IPS-15b (cell line): ENCODE measurements around the gene CEMIP.

Source experiments
- H3K27me3 ChIP-seq: one replicate; pipeline ENCODE4 v1.6.1; 2013; ENCODE audit warnings: low read length; ENCODE audit not compliant: control insufficient read depth, insufficient read depth
- H3K36me3 ChIP-seq: one replicate; pipeline ENCODE4 v1.6.1; 2013; ENCODE audit warnings: low read length; ENCODE audit not compliant: control insufficient read depth, insufficient read depth
- H3K4me1 ChIP-seq: one replicate; pipeline ENCODE4 v1.6.1; 2013; ENCODE audit warnings: mild to moderate bottlenecking, low read length; ENCODE audit not compliant: control insufficient read depth, insufficient read depth
- H3K4me3 ChIP-seq: one replicate; pipeline ENCODE4 v1.5.1; 2013; ENCODE audit warnings: low read depth, low read length
- H3K9ac ChIP-seq: one replicate; pipeline ENCODE4 v1.6.1; 2013; ENCODE audit warnings: low read depth, mild to moderate bottlenecking, low read length
- H3K9me3 ChIP-seq: one replicate; pipeline ENCODE4 v1.6.1; 2013; ENCODE audit warnings: mild to moderate bottlenecking, low read length; ENCODE audit not compliant: control insufficient read depth, insufficient read depth

Gene CEMIP

GRCh38 chr15:80942266-80942665 is 163.1 kb downstream of the CEMIP start:
- Histone ChIP-seq H3K9ac (no peak overlapping the region), H3K4me1 (no peaks in the 10 kb centered on the region), H3K9me3 (no peaks in the 10 kb centered on the region), H3K36me3 (peaks cover 2% of the 10 kb centered on the region), H3K4me3 (no peak overlapping the region), H3K27me3 (no peaks in the 10 kb centered on the region)

- peaks cover 2% of the 10 kb centered on the region for H3K36me3 ChIP-seq
Observed at GRCh38 chr15:80942746-80943565, 163.8 kb downstream of the CEMIP start.

DNA sequence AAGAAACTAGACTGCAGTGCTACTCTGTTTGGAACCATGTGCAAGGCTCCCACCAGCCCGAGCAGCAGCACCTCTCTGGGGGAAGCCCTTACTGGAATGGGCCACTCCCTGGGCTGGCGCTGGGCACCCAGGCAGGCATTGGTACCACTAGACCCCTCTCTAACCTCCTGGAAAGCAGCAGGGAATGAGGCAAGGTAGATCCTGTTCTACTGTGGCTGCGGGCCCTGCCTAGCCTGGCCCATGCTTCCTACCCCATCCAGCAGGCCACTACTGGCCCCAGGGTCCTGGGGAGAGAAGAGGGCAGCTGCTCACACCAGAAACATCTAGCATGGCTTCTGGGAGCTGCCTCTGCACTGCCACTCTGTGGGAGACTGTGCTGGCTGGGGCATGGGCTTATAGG is 165.6 kb downstream of the CEMIP start:
- H3K27me3 ChIP-seq = no peaks in the 10 kb centered on the region
- no peaks in the 10 kb centered on the region for H3K9me3 ChIP-seq
- H3K36me3 ChIP-seq = peaks cover 8% of the 10 kb centered on the region

More at GRCh38 chr15:80942746-80943565, 163.8 kb downstream of the CEMIP start:
- H3K4me3 ChIP-seq = no peak overlapping the region
- H3K9ac ChIP-seq = no peak overlapping the region
- no peaks in the 10 kb centered on the region for H3K9me3 ChIP-seq
- no peaks in the 10 kb centered on the region for H3K4me1 ChIP-seq
- no peaks in the 10 kb centered on the region for H3K27me3 ChIP-seq

DNA sequence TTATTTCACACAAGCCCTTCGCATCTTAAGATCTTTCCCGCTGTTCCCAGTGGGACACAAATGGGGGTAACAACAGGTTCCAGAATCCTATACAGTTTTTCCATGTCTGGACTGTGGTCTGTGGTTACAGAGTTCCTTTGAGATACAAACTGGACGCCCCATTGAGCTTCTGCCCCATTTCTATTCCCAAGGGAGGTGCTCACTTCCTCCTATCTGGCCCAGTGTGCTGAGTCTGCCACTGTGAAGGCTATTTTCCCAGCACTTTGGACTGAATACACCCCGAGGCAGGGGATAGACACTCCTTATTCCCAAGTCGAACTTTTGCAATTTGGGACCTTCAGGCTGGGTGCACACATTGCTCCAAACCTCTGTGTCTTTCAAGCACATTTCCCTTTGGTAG is 166.4 kb downstream of the CEMIP start:
- Histone ChIP-seq H3K9me3 (no peaks in the 10 kb centered on the region), H3K4me3 (no peak overlapping the region), H3K4me1 (no peaks in the 10 kb centered on the region), H3K36me3 (peaks cover 8% of the 10 kb centered on the region), H3K27me3 (no peaks in the 10 kb centered on the region), H3K9ac (no peak overlapping the region)

More for the DNA sequence above, 165.6 kb downstream of the CEMIP start:
- Histone ChIP-seq H3K4me1 (no peaks in the 10 kb centered on the region), H3K9ac (no peak overlapping the region), H3K4me3 (no peak overlapping the region)

- Histone ChIP-seq H3K4me1 (no peaks in the 10 kb centered on the region), H3K27me3 (no peaks in the 10 kb centered on the region), H3K9me3 (no peaks in the 10 kb centered on the region), H3K9ac (no peak overlapping the region), H3K36me3 (peaks cover 8% of the 10 kb centered on the region), H3K4me3 (no peak overlapping the region)
Observed at GRCh38 chr15:80946576-80946975, 167.4 kb downstream of the CEMIP start.

DNA sequence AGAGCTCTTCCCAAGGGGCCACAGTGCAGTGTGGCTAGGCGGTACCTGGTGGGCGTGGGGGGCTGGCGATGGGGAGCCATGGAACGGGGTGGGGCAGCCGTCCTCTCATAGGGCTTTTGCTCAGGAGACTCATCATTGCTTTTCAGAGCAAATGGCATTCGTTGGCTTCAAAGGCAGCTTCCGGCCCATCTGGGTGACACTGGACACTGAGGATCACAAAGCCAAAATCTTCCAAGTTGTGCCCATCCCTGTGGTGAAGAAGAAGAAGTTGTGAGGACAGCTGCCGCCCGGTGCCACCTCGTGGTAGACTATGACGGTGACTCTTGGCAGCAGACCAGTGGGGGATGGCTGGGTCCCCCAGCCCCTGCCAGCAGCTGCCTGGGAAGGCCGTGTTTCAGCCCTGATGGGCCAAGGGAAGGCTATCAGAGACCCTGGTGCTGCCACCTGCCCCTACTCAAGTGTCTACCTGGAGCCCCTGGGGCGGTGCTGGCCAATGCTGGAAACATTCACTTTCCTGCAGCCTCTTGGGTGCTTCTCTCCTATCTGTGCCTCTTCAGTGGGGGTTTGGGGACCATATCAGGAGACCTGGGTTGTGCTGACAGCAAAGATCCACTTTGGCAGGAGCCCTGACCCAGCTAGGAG is 169.6 kb downstream of the CEMIP start:
- Histone ChIP-seq H3K9me3 (no peaks in the 10 kb centered on the region), H3K36me3 (peaks cover 8% of the 10 kb centered on the region)

GRCh38 chr15:80949756-80950155 is 170.6 kb downstream of the CEMIP start:
- Histone ChIP-seq H3K36me3 (peaks cover 8% of the 10 kb centered on the region), H3K27me3 (no peaks in the 10 kb centered on the region), H3K4me1 (peaks cover 14% of the 10 kb centered on the region), H3K9ac (no peak overlapping the region), H3K4me3 (no peak overlapping the region), H3K9me3 (no peaks in the 10 kb centered on the region)

More for the DNA sequence above, 169.6 kb downstream of the CEMIP start:
- H3K27me3 ChIP-seq = no peaks in the 10 kb centered on the region
- no peak overlapping the region for H3K4me3 ChIP-seq
- H3K4me1 ChIP-seq = peaks cover 4% of the 10 kb centered on the region
- H3K9ac ChIP-seq = no peak overlapping the region

- peaks cover 8% of the 10 kb centered on the region for H3K36me3 ChIP-seq
- no peak overlapping the region for H3K9ac ChIP-seq
- no peak overlapping the region for H3K4me3 ChIP-seq
- H3K27me3 ChIP-seq = no peaks in the 10 kb centered on the region
- H3K4me1 ChIP-seq = peaks cover 16% of the 10 kb centered on the region
- H3K9me3 ChIP-seq = no peaks in the 10 kb centered on the region
Observed at GRCh38 chr15:80950291-80951078, 171.3 kb downstream of the CEMIP start.

DNA sequence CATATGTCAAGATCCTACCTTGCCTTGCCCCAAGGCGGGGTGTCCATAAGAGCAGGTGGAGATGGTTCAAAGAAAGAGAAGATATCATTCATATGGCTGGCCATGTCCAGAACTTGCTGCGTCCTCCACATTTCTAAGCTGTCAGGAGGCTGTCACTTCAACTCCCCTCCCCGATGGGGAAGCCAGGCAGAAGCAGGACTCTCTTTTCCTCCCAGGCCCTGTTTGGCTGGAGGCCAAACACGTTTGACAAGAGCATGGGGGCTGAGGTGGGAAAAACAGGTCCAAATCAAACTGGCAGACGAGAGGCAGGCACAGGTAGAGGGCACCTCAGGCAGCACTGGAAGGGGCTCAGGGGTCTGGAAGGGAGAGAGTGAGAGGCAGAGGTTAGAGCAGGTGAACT is 172.8 kb downstream of the CEMIP start:
- no peak overlapping the region for H3K9ac ChIP-seq
- H3K36me3 ChIP-seq = peaks cover 8% of the 10 kb centered on the region
- H3K27me3 ChIP-seq = no peaks in the 10 kb centered on the region
- no peaks in the 10 kb centered on the region for H3K9me3 ChIP-seq
- H3K4me3 ChIP-seq = no peak overlapping the region
- peaks cover 16% of the 10 kb centered on the region for H3K4me1 ChIP-seq

- Histone ChIP-seq H3K4me1 (peaks cover 20% of the 10 kb centered on the region), H3K9ac (no peak overlapping the region), H3K27me3 (no peaks in the 10 kb centered on the region), H3K36me3 (peaks cover 5% of the 10 kb centered on the region), H3K4me3 (no peak overlapping the region), H3K9me3 (no peaks in the 10 kb centered on the region)
Observed at GRCh38 chr15:80953001-80953952, 174.1 kb downstream of the CEMIP start.
